HCT116 (cell line): ENCODE data around the gene STK36. TPM values are rescaled to one million over a fixed set of nuclear protein-coding genes. Genes with fewer than 3 reads are reported as not detected.

Experiments used
- ATAC-seq: fragments of 200-7000 bp; cut with Tn5 transposase; 2 replicates; pipeline ENCODE4 v1.9.1; 2020; ENCODE audit warnings: mild to moderate bottlenecking, moderate library complexity
- BruUV-seq: library from RNA; stranded (reverse); fragments of 400-500 nt; replicated peaks from 2 replicates; lab custom pipeline; 2021; lab: Mats Ljungman, UMichigan
- CTCF ChIA-PET: fragments of 300-600 bp; sonication (Branson Sonifier 250); formaldehyde crosslinking; loops from one replicate; lab custom pipeline; 2021; ENCODE audit warnings: antibody characterized with exemption; lab: Charles Lee
- POLR2A ChIA-PET: fragments of 300-600, 350-600 bp; sonication (Branson Sonifier 250); formaldehyde crosslinking; loops from one replicate; lab custom pipeline; 2021; ENCODE audit warnings: antibody characterized with exemption; lab: Charles Lee
- RAD21 ChIA-PET, 2 experiments: fragments of 300-600 bp; sonication (Branson Sonifier 250); formaldehyde crosslinking; loops; one replicate each; lab custom pipeline; 2023; ENCODE audit warnings: low total read pairs in 2 of 2; ENCODE audit not compliant: uncharacterized antibody in 2 of 2, unreplicated experiment in 2 of 2, low non-redundant PET in 1 of 2; lab: Charles Lee
- DNase-seq: peaks from one replicate; pipeline ENCODE4 v3.0.0-alpha.2; 2010; ENCODE audit warnings: low read depth, low spot score
- H2AFZ ChIP-seq: fragments of 200-600 bp; shearing (Covaris generic), sonication (generic); 2 replicates; pipeline ENCODE4 v1.6.1; 2017; ENCODE audit warnings: low read depth, mixed run types, mixed read lengths, antibody characterized with exemption, low read length; ENCODE audit not compliant: poor library complexity, severe bottlenecking
- H3K27ac ChIP-seq: 2 replicates; pipeline ENCODE4 v1.5.1; 2012; ENCODE audit warnings: low read depth, low read length
- H3K27me3 ChIP-seq: fragments of 200-600 bp; sonication (generic); 2 replicates; pipeline ENCODE4 v1.6.1; 2016; ENCODE audit warnings: mixed run types, low read length, mixed read lengths; ENCODE audit not compliant: insufficient read depth
- H3K36me3 ChIP-seq, 2 experiments: fragments of 200-500 bp in 1 of 2; fragments of 200-600 bp in 1 of 2; sonication (Bioruptor generic) in 1 of 2; sonication (generic) in 1 of 2; 2 replicates each; pipeline versions ENCODE4 v1.5.1 to v1.6.1; 2014 to 2016; ENCODE audit warnings: low read length in 2 of 2, inconsistent platforms in 1 of 2, mixed read lengths in 1 of 2, mixed run types in 1 of 2; ENCODE audit not compliant: insufficient read depth in 2 of 2, control insufficient read depth in 1 of 2
- H3K4me1 ChIP-seq, 2 experiments: fragments of 200-600 bp in 1 of 2; sonication (generic) in 1 of 2; 2 replicates each; pipeline versions ENCODE4 v1.5.1 to v1.6.1; 2012 to 2017; ENCODE audit warnings: low read length in 2 of 2, inconsistent platforms in 1 of 2, mild to moderate bottlenecking in 1 of 2, mixed read lengths in 1 of 2, mixed run types in 1 of 2, moderate library complexity in 1 of 2; ENCODE audit not compliant: insufficient read depth in 2 of 2, control insufficient read depth in 1 of 2
- H3K4me2 ChIP-seq: fragments of 200-600 bp; sonication (generic); 2 replicates; pipeline ENCODE4 v1.6.1; 2017; ENCODE audit warnings: mixed run types, low read length, mixed read lengths
- H3K4me3 ChIP-seq, 2 experiments: fragments of 200-600 bp in 1 of 2; sonication (generic) in 1 of 2; replicated peaks in 1 of 2; 2 replicates each; pipeline ENCODE4 v1.5.1; 2011 to 2016; ENCODE audit warnings: low read length in 2 of 2, control low read depth in 1 of 2, low read depth in 1 of 2, mild to moderate bottlenecking in 1 of 2, mixed read lengths in 1 of 2, mixed run types in 1 of 2
- H3K79me2 ChIP-seq: fragments of 200-600 bp; sonication (generic); 2 replicates; pipeline ENCODE4 v1.6.1; 2017; ENCODE audit warnings: mild to moderate bottlenecking, mixed run types, low read length, moderate library complexity, mixed read lengths; ENCODE audit not compliant: insufficient read depth
- H3K9ac ChIP-seq: fragments of 200-600 bp; sonication (generic); 2 replicates; pipeline ENCODE4 v1.6.1; 2016; ENCODE audit warnings: low read length, mixed read lengths
- H3K9me2 ChIP-seq: fragments of 200-600 bp; sonication (generic), shearing (Covaris generic); 2 replicates; pipeline ENCODE4 v1.6.1; 2017; ENCODE audit warnings: mixed run types, mild to moderate bottlenecking, moderate library complexity; ENCODE audit not compliant: insufficient read depth
- H3K9me3 ChIP-seq, 2 experiments: fragments of 200-500 bp in 1 of 2; fragments of 200-600 bp in 1 of 2; sonication (Bioruptor generic) in 1 of 2; sonication (generic) in 1 of 2; 2 replicates each; pipeline ENCODE4 v1.6.1; 2014 to 2017; ENCODE audit warnings: low read length in 2 of 2, mixed read lengths in 2 of 2, inconsistent platforms in 1 of 2, low read depth in 1 of 2, mild to moderate bottlenecking in 1 of 2, mixed run types in 1 of 2, moderate library complexity in 1 of 2; ENCODE audit not compliant: control insufficient read depth in 1 of 2, insufficient read depth in 1 of 2
- H4K20me1 ChIP-seq: fragments of 200-600 bp; sonication (generic), shearing (Covaris generic); 2 replicates; pipeline ENCODE4 v1.6.1; 2017; ENCODE audit warnings: mixed run types, mild to moderate bottlenecking, moderate library complexity; ENCODE audit not compliant: insufficient read depth
- ATF3 ChIP-seq: IDR thresholded peaks from 2 replicates; pipeline ENCODE4 v1.6.1; 2012
- CBX3 ChIP-seq: IDR thresholded peaks from 2 replicates; pipeline ENCODE4 v1.6.1; 2012; ENCODE audit warnings: low read depth
- EGR1 ChIP-seq: IDR thresholded peaks from 2 replicates; pipeline ENCODE4 v1.6.1; 2012; ENCODE audit warnings: low read depth
- ELF1 ChIP-seq: IDR thresholded peaks from 2 replicates; pipeline ENCODE4 v1.6.1; 2012; ENCODE audit warnings: low read depth, borderline replicate concordance
- EZH2 ChIP-seq: fragments of 200-600 bp; sonication (generic); IDR thresholded peaks from 2 replicates; pipeline ENCODE4 v1.6.1; 2017; ENCODE audit warnings: antibody characterized with exemption, mixed run types
- FOSL1 ChIP-seq: IDR thresholded peaks from 2 replicates; pipeline ENCODE4 v1.6.1; 2012; ENCODE audit warnings: low read depth
- POLR2A ChIP-seq: IDR thresholded peaks from 2 replicates; pipeline ENCODE4 v1.7.0; 2011; ENCODE audit warnings: borderline replicate concordance; ENCODE audit not compliant: insufficient read depth, insufficient read length; ENCODE audit errors: extremely low read depth
- POLR2AphosphoS5 ChIP-seq: IDR thresholded peaks from 2 replicates; pipeline ENCODE4 v1.6.1; 2011; ENCODE audit warnings: mild to moderate bottlenecking, low read depth, low read length, moderate library complexity
- RAD21 ChIP-seq: IDR thresholded peaks from 2 replicates; pipeline ENCODE4 v1.6.1; 2012; ENCODE audit warnings: low read depth, mild to moderate bottlenecking
- REST ChIP-seq: IDR thresholded peaks from 2 replicates; pipeline ENCODE4 v1.6.1; 2012; ENCODE audit warnings: low read depth
- SIN3A ChIP-seq: IDR thresholded peaks from 2 replicates; pipeline ENCODE4 v1.6.1; 2012; ENCODE audit warnings: low read depth
- SP1 ChIP-seq: IDR thresholded peaks from 2 replicates; pipeline ENCODE4 v1.6.1; 2012; ENCODE audit warnings: low read depth
- SRF ChIP-seq: IDR thresholded peaks from 2 replicates; pipeline ENCODE4 v1.6.1; 2012; ENCODE audit warnings: low read depth
- YY1 ChIP-seq: IDR thresholded peaks from 2 replicates; pipeline ENCODE4 v1.6.1; 2011; ENCODE audit warnings: low read length, low read depth, moderate library complexity, mild to moderate bottlenecking; ENCODE audit not compliant: insufficient replicate concordance; ENCODE audit errors: extremely low read depth
- ZFX ChIP-seq: fragments of 450-650 bp; IDR thresholded peaks from 2 replicates; pipeline ENCODE4 v1.6.1; 2017
- ZNF274 ChIP-seq: fragments of 200-500 bp; sonication (Bioruptor generic); IDR thresholded peaks from 2 replicates; pipeline ENCODE4 v1.6.1; 2014; ENCODE audit warnings: mild to moderate bottlenecking, low read depth, low read length, inconsistent platforms
- intact Hi-C: fragments of 100-400 bp; cut with micrococcal nuclease; formaldehyde crosslinking; loops from 2 replicates; pipeline ENCODE4 v1.10.0; 2022
- total RNA-seq: library from RNA; stranded (reverse); gene quantifications from one replicate; pipeline ENCODE4 v1.2.1, GENCODE V29; 2021; ENCODE audit not compliant: unreplicated experiment
- TF ChIP-seq, protein P1 (sequence below), 3 experiments: fragments of 200-600 bp in 1 of 3; sonication (generic) in 1 of 3; IDR thresholded peaks in 2 of 3; conservative IDR thresholded peaks in 1 of 3; 2 replicates each; pipeline ENCODE4 v1.5.1; 2012 to 2017; ENCODE audit warnings: low read depth in 2 of 3, low read length in 2 of 3, antibody characterized with exemption in 1 of 3, borderline replicate concordance in 1 of 3, control low read depth in 1 of 3, mild to moderate bottlenecking in 1 of 3, mixed read lengths in 1 of 3, mixed run types in 1 of 3, moderate library complexity in 1 of 3; ENCODE audit not compliant: insufficient read depth in 1 of 3
- TF ChIP-seq, protein P2 (sequence below): IDR thresholded peaks from 2 replicates; pipeline ENCODE4 v1.6.1; 2012

Gene STK36
- total RNA-seq, 1 experiment from 2014 or later: 45.5 TPM

DNA sequence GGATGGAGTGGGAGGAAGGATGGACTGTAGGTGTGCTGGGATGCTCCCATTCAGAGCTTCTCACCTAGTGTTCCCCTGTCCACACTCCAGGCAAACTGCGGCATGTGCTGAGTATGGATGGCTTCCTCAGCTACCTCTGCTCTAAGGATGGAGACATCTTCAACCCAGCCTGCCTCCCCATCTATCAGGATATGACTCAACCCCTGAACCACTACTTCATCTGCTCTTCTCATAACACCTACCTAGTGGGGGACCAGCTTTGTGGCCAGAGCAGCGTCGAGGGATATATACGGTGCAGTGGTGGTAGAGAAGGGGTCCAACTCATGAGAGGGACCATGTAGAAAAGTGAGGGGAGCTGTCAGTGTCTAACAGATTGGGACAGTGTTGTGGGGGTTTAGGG is 43.9 kb upstream of the STK36 start:
- BruUV-seq: no TSS peak
- Histone ChIP-seq H2AFZ (no peak overlapping the region), H3K36me3 (no peaks in the 10 kb centered on the region), H3K4me1 (peaks cover 0 to 9% of the 10 kb centered on the region in 2 experiments; a peak in 2 of 4 replicates), H3K9ac (no peak overlapping the region), H3K9me2 (no peaks in the 10 kb centered on the region), H3K79me2 (no peaks in the 10 kb centered on the region), H3K27me3 (no peaks in the 10 kb centered on the region), H3K4me2 (no peak overlapping the region), H3K27ac (no peak overlapping the region), H4K20me1 (no peaks in the 10 kb centered on the region), H3K9me3 (no peaks in the 10 kb centered on the region), H3K4me3 (no peak overlapping the region)
- intact Hi-C loops: no loop called here
- no peak for TF ChIP-seq REST
- TF ChIP-seq CBX3: no peak
- TF ChIP-seq EZH2: no peak
- no peak for TF ChIP-seq POLR2AphosphoS5
- TF ChIP-seq ATF3: no peak
- no peak for TF ChIP-seq YY1
- TF ChIP-seq FOSL1: no peak
- TF ChIP-seq, protein P1, sequence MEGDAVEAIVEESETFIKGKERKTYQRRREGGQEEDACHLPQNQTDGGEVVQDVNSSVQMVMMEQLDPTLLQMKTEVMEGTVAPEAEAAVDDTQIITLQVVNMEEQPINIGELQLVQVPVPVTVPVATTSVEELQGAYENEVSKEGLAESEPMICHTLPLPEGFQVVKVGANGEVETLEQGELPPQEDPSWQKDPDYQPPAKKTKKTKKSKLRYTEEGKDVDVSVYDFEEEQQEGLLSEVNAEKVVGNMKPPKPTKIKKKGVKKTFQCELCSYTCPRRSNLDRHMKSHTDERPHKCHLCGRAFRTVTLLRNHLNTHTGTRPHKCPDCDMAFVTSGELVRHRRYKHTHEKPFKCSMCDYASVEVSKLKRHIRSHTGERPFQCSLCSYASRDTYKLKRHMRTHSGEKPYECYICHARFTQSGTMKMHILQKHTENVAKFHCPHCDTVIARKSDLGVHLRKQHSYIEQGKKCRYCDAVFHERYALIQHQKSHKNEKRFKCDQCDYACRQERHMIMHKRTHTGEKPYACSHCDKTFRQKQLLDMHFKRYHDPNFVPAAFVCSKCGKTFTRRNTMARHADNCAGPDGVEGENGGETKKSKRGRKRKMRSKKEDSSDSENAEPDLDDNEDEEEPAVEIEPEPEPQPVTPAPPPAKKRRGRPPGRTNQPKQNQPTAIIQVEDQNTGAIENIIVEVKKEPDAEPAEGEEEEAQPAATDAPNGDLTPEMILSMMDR (IDR thresholded peaks at IDR 0.05 in 2 of 3, conservative IDR thresholded peaks at IDR 0.05 in 1 of 3; ENCODE audit: borderline replicate concordance in 1 of 3, insufficient read depth in 1 of 3, low read depth in 2 of 3, low read length in 2 of 3): no peak
- no peak for TF ChIP-seq ELF1
- no peak for TF ChIP-seq EGR1
- no peak for TF ChIP-seq ZNF274
- TF ChIP-seq POLR2A: no peak
- TF ChIP-seq SP1: no peak
- TF ChIP-seq ZFX: no peak
- no peak for TF ChIP-seq SIN3A
- TF ChIP-seq, protein P2, sequence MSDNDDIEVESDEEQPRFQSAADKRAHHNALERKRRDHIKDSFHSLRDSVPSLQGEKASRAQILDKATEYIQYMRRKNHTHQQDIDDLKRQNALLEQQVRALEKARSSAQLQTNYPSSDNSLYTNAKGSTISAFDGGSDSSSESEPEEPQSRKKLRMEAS: no peak
- no peak for TF ChIP-seq RAD21
- TF ChIP-seq SRF: no peak
- ATAC-seq: no peak
- ChIA-PET CTCF (no interaction called here), RAD21 (no interaction called here), POLR2A (no interaction called here)
- no peak for DNase-seq
